ENCODE results near the gene LATS1. TPM values are rescaled to one million over a fixed set of nuclear protein-coding genes. Genes with fewer than 3 reads are reported as not detected.
"Not testable (repeated sequence)": the region's sequence is repeated elsewhere in the genome, so short reads cannot be mapped to it uniquely, and the experiment has no call there.

LATS1 gene
- total RNA-seq, 1 donor from 2014 or later, result 31.9 TPM

DNA sequence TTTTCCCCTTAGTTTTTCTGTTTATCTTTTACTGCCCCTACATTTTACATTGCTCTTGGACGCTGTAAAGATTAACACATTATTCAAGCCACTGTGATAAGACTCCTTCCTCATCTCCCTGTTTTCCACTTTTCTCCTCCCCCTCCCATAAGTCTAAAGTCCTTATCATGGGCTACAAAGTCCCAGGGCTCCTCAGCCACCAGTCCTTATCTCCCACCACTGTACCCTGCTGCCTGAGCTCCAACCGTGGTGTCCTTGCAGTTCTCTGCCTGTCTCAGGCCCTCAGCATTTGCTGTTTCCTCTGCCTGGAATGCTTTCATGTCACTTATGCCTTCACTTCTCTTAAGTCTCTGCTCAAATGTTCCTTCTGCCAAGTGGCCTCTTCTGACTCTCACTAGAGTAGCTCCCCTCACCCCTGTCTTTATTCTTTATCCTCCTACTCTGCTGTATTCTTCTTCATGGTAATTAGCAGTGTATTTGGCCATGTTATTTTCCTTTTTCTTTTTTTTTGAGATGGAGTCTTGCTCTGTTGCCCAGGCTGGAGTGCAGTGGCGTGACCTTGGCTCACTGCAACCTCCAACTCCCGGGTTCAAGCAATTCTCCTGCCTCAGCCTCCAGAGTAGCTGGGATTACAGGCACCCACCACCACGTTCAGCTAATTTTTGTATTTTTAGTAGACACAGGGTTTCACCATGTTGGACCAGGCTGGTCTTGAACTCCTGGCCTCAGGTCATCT lies 10.8 kb upstream of the LATS1 start:
- DNase-seq (ENCODE audit: low spot score), result no peak

DNA sequence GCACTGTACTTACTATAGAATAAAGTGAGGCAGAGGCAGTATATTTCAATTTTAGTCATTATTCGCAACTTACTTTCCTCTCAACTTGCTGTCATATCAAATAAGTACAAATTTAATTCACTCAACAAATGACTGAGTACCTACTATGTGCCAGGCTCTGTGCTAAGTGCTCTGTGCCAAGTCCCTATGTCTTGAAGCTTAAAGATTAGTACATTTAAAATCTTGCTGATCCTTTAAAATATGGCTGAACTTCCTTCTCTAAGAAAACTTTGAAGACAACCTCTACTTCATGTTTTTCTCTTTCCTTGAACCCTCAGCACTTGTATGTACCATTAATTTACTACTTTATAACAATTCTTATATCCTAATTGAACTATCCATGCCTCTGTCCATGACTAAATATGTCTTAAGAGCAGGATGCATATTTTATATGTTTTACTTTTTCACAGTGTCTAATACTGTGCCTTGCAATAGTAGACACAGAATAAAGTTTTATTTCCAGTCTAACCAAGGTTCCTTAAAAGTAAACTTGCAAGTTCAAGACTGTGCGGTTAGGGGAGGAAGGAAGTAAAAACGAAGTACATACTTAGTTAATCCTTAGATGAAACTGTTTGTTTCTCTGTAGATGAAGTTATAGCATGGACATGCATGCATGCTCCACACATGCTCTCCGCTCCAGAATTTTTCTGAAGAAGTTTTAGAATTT lies 10.0 kb upstream of the LATS1 start:
- no peak for DNase-seq (ENCODE audit: low spot score)

DNA sequence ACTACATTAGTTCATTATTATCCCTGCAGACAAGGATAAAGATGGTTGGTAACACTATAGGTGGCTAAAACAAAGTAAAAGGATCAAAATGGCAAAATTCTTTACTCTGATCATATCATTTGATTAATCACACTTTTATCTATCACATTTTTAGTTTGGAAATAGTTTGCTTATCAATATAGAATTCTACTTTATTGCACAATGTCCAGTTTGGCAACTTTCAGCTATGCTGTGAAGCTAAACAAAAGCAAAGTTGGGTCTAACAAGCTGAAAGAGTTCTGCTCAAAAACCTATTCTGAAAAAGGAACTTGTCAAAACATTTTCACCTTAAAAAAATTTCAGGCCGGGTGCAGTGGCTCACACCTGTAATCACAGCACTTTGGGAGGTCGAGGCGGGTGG lies 7.9 kb upstream of the LATS1 start:
- no peak for DNase-seq (ENCODE audit: low spot score)

DNA sequence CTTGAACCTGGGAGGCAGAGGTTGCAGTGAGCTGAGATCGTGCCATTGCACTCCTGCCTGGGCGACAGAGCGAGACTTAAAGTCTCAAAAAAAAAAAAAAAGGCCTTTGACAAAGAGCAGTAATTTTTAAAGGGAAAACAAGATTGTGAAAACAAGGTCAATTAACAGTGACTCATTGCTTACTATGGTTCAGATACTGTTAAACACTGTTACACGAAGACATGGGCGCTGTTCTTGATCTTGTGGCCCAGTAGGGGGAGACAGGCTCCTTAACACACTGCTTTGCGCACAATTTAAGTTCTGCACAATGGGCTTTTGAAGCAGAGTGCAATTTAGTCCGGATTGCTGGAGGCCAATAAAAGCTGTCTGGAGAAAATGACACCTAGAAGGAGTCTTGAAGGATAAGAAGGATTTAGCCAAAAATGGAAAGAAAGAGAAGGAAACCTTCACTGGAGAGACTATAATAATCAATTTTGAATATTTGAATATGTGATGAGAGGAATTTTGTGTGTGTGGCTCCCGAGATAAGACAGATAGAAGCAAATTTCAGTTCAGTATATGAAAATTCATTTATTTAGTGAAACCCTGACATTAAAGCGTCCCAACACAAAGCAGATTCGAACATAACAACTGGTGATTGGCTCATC lies 6.0 kb upstream of the LATS1 start:
- peak; percentile 41 for DNase-seq (ENCODE audit: low spot score)

DNA sequence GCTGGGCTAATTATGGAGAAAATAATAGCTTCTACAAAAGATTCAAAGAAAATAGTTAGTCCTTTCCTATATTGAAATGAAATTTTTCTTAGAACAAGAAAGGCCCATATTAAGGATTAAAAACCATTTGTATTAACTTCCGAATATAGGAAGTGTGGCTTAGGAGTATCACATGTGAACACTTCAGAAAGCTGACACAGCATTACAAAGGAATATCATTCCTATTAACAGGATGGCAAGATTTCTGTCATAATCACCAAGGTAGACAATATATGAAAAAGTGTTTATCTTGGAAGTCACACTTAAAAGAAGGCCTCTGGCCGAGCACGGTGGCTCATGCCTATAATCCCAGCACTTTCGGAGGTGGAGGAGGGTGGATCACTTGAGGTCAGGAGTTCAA lies 5.4 kb upstream of the LATS1 start:
- DNase-seq (ENCODE audit: low spot score), result no peak

DNA sequence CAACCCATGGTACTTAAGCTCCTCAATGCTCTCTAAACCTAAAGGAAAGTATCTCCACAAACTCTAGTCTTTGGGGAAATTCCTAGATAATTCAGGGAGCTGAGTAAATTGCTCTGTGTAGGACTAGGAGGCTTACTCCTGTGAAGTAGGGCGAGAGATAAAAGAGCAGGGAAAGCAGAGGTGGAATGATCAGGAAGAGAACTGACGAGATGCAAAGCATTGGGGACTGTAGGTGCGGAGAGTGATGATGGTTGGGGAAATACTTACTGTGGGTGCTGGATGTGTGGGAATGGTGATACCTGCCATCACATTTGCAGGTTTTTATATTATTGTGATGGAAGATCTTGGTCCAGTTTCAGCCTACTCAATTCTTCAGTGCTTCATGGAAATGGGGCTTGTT lies 1.6 kb upstream of the LATS1 start:
- DNase-seq (ENCODE audit: low spot score), result no peak

DNA sequence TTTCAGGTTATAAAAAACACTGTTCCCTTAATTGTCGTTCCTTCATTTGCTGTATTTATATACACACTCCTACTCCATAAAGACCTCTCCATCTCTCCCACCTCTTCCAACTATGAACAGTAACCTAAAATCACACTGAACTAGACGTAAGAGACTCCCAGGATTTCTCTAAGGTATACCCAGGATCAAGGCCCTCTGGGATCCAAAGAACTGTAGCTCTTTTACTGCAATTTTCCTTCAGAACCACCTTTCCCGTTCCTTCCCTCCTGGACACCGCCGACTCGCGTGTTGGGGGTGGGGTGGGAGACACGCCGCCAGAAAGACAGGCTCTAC lies 680 bp downstream of the LATS1 start:
- no peak for DNase-seq (ENCODE audit: low spot score)

DNA sequence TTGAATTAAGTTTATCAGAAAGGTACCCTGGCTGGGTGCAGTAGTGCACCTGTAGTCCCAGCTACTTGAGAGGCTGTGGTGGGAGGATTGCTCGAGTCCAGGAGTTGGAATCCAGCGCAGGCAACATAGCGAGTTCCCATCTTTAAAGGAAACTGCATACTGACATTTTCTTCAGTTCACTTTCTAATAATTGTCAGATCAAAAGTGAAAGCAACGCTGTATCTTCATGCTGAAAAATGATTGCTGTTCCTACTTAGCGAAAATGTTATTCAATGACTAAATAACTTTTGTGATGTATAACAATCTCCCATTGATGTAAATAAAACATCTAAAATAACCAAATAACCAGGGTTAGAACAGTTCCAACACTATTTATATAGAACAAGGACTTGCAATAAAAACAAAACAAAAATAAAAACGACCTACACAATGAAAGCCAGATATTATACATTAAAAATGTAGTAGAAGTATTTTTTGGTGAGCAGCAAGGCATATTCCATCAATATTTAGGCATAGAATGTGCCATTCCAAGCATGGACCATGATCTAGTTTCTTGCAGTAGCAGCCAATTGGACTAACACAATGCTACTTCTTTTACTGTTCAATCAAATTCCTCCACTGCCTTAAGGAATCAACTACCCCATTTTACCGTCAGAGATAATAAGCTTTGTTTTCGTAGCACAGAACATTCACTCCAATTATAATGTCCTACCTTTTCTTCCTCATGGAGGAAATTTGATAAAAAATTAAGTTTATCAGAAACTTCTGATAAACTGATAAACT lies 1.5 kb downstream of the LATS1 start:
- DNase-seq (ENCODE audit: low spot score), result no peak

DNA sequence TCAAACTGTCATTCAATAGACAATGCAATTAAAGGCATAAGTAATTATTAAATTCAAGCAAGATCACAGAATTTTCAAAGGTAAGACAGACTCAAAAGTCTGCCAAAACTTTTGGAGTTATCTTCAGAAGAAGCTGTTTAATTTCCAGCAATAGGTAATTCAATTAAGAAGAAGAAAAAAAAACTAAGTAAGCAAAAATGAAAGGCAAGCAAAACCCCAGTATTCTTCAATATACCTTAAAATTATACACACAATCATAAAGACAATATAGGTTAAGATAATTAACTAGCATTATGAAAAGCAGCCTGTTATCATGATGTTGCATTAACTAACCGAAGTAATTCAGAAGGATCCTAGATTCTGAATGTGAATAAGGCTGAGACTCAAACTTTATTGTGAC lies 3.5 kb downstream of the LATS1 start:
- DNase-seq (ENCODE audit: low spot score), result no peak

DNA sequence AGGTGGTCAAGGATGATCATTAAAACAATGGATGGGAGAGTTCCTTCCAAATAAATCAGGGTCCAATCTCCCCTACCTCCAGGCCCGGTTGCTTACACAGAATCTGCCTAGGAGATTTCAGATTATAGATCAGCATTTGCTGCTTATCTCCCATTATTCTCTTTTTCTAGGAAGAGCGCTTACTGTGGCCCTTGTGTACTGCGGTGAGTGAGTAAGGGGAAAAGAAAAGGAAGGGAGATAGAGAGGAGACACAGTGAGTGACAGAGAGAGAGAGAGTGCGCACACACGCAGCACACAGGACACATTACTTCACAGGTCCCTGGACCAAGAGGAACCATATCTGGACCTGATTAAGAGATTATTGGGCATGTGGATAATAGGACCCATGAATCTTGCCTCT lies 6.2 kb downstream of the LATS1 start:
- no peak for DNase-seq (ENCODE audit: low spot score)

DNA sequence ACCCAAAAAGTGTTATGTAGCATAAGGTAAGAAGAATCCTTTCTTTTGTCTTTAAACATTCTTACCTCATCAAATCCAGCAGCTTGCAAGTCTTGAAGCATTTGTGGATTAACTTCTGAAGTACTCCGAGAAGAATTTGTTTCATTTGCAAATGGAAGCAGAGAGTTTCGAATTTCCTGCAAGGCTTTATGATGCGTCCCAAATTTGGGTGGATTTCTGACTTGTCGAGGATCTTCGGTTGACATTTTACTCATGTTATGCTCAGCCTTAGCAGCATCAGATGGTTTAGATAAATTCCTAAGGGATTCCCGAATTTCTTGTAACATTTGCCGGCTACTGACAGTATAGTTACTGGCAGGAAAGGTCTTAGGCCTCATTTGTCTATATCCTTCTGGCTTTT lies 16.2 kb downstream of the LATS1 start:
- no peak for DNase-seq (ENCODE audit: low spot score)

DNA sequence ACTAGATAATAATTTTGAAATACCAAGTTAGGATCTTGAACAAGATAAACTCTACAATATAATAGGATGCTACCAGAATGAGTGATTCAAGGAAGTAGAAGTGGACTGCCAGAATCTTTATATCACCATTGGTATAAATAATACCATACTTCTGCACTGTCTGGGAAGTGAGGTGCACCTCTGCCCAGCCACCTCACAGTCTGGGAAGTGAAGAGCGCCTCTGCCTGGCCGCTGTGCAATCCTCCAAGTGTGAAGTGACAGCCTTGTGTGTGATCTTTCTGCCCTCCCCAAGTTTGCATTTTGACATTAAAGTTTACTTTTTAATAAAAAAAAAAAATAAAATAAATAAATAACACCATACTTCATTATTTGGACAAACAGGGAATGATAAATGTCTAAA lies 18.8 kb downstream of the LATS1 start:
- DNase-seq (ENCODE audit: low spot score), result no peak

DNA sequence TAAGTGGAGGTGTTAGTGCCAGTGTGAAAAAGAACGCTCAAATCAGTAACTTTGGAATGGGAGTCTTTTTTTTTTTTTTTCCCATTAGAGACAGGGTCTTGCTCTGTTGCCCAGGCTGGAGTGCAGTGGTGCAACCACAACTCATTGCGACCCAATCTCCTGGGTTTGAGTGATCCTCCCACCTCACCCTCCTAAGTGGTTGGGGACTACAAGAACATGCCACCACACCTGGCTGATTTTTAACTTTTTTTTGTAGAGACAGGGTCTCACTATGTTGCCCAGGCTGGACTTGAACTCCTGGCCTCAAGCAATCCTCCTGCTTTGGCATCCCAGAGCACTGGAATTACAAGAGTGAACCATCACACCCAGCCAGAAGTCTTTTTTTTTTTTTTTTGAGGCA lies 19.7 kb downstream of the LATS1 start:
- DNase-seq (ENCODE audit: low spot score), result no peak

DNA sequence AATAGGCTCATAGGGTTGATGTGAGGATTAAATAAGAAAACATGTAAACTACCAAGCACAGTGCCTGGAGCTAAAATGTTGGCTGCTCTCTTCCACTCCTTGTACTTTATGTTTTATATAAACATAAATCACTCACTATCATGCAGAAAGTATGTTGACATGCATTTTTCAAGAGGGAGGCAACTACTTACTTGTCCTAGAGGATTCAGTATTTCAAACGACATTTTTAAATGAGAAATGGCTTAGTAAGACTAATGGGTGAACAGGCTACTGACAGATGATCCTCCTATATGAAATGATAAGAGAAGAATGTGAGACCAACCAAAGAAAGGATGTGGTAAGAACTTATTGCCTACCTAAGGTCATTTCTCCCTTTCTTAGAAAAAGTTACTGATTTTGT lies 21.0 kb downstream of the LATS1 start:
- DNase-seq (ENCODE audit: low spot score), result no peak

DNA sequence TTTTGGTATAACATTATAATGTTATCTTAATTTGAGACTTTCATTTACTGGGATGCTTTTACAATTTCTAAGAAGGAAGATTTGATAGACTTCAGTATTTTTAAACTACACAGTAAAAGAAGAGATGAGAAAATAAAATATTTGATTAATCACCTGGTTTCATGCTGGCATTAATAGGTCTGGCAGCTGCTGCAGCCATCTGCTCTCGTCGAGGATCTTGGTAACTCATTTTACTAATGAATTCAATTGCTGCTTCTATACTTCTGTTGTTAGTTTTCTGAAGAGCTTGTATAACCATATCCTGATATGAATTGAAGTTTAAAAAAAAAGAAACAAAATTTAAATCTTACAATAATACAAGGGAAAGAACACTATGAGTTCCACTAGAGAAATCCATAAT lies 23.0 kb downstream of the LATS1 start:
- DNase-seq (ENCODE audit: low spot score), result no peak

DNA sequence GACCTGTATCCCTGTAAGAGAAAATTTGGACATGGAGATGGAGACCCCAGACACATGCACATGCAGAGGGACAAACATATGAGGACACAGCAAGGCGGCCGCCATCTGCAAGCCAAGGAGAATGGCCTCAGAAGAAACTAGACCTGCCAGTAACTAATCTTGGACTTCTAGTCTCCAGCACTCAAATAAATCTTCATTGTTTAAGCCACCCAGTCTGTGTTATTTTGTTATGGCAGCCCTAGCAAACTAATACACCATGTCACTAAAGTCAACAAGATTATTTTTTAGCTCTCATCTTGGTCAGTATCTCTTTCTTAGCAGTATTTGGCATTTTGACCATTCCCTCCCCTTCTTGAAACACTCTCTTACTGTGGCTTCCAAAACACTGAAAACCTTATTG lies 26.7 kb downstream of the LATS1 start:
- no peak for DNase-seq (ENCODE audit: low spot score)

DNA sequence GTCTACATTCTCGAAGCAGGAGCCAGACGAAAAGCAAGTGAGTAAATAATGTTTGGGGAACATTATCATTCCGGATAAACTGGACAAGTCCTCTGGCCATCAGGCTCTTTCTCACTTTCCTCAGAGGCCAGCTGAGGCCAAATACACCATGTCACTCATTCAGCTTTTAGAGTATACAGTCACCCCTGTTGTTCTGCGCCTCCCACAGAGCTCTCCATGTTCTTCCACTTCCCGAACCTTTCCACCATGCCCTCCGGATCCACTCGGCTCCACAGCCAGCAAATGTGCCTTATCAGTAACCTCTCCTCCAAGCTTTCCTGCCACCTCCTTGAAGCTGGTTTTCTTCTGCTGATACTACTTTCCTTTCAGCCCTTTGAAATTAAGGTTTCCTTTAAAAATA lies 31.7 kb downstream of the LATS1 start:
- no peak for DNase-seq (ENCODE audit: low spot score)

DNA sequence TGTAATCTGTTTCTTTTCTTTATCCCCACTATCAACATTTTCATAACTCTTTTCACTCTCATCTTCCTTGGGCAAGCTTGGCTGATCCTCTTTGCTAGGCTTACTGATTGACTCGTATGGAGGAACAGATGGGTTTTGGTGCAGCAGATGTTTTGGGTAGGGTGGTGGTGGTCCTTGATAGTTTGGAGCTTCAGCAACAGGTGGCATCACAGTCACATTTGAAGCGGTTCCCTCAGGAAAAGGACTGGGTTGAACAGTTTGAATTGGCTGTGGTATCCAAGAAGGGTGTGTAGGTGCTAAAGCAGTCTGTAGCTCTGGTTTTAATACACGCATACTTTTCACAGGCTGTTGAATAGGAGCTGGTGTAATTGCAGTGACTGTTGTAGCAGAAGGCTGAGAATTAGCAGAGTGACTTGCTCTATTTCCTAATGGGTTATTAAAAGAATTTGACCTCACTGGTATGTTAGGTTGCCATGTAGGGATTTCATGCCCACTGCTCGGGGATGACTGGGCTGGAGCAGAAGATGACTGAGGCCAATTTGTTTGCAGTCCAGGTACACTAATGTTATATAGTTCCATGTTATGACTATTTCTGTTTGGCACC lies 34.5 kb downstream of the LATS1 start:
- DNase-seq (ENCODE audit: low spot score), result no peak

DNA sequence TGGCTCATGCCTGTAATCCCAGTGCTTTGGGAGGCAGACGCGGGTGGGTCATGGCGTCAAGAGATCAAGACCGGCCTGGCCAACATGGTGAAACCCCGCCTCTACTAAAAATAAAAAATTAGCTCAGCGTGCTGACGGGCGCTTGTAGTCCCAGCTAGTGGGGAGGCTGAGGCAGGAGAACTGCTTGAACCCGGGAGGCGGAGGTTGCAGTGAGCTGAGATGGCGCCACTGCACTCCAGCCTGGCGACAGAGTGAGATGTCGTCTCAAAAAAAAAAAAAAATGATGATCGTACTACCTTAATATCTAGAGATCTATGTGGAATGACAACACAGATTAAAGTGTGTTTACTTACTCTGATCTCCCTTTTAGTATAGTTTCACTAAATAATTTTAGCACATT lies 36.1 kb downstream of the LATS1 start:
- not testable (repeated sequence) for DNase-seq (ENCODE audit: low spot score)

DNA sequence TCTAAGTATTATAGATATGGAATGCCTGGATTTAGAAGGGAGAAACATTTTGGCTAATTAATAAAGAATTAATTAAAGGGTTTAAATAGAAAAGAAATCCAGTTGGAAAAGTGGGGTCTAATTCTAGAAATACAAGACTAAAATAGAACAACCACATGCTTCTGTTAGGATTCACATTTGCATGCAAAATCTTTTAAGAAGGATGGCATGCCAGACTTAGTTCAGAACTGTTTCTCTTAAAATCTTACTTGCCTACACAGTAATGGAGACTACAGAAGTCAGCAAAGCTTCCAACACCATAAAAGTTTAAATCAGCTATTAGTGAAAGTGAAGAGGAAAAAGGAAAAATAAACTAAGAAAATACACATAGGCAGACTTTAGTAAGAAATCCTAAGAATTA lies 36.7 kb downstream of the LATS1 start:
- no peak for DNase-seq (ENCODE audit: low spot score)

DNA sequence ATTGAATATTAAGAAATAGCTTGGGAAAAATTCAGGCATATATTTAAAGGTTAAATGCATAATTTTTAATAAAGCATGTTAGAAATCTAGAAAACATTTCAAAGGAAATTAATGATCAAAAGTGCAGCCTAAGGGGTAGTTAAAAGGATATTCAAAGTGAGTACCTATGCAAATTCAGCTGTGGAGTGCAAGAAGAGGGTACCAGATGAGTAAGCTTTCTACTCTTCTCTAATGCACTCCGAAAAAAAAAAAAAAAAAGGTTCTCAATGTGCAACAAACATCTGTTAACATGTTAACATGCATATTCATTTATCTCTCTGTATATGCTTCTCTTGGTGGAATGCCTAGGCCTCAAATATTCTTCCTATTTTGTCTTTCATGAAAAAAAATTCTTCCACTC lies 37.4 kb downstream of the LATS1 start:
- no peak for DNase-seq (ENCODE audit: low spot score)

DNA sequence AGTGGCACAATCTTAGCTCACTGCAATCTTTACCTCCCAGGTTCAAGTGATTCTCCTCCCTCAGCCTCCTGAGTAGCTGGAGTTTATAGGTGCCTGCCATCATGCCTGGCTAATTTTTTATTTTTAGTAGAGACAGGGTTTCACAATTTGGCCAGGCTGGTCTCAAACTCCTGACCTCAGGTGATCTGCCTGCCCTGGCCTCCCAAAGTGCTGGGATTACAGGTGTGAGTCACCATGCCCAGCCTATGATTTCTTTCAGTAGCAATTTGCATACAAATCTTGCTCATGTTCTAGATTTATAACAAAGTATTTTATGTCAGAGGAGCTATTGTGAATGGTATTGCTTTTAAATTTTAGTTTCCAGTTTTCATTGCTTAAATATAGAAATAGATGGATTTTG lies 45.6 kb downstream of the LATS1 start:
- not testable (repeated sequence) for DNase-seq (ENCODE audit: low spot score)
